Endometrial microvascular endothelial cells (primary cell): Measurements from ENCODE around the gene ESYT2. TPM values are rescaled to one million over a fixed set of nuclear protein-coding genes. Genes with fewer than 3 reads are reported as not detected.

Experiments
- in situ Hi-C: cut with HindIII; loops from 2 replicates; pipeline ENCODE4 v1.10.0; 2017; ENCODE audit warnings: low sequenced_read_pairs, low pct_unique_long_range_greater_than_20kb; ENCODE audit errors: inconsistent ontology term
- total RNA-seq: library from RNA; depleted of rRNA; stranded (reverse); fragments of >200 nt; gene quantifications from one replicate; pipeline ENCODE4 v1.2.3, GENCODE V29; 2015; ENCODE audit errors: inconsistent ontology term

ESYT2 gene
- total RNA-seq, 1 donor from 2014 or later: 42.9 TPM

DNA sequence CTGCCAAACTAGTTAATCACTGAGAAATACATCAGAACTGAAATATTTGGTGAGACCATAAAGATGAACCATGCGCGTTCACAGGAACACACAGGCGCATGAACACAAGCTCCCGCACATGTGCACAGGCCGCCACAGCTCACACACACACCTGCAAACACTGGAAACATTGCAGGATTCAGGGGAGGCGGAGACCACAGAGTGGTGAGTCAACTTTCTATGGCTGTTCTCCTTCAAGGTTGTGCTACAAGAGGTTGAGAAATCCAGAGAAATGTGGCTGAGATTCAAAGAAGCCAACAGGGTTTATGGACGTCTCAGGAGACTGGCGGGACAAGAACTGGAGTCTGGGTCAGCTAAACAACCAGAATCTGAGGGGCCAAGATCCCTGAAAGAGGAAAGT, 17.8 kb downstream of the ESYT2 start:
- in situ Hi-C loops: no loop called here

DNA sequence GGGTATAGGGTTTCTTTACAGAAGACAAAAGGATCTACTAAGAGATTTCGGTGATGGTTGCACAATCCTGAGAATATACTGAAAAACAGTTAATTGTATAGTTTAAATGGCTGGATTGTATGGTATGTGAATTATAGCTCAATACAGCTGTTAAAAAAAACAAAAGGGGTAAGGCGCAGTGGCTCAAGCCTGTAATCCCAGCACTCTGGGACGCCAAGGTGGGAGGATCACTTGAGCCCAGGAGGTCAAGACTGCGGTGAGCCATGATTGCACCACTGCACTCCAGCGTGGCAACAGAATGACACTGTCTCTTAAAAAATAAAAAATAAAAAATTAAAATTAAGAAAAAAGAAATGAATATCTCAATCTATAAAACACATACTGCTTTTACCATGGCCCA, 18.5 kb downstream of the ESYT2 start:
- in situ Hi-C loops: no loop called here

DNA sequence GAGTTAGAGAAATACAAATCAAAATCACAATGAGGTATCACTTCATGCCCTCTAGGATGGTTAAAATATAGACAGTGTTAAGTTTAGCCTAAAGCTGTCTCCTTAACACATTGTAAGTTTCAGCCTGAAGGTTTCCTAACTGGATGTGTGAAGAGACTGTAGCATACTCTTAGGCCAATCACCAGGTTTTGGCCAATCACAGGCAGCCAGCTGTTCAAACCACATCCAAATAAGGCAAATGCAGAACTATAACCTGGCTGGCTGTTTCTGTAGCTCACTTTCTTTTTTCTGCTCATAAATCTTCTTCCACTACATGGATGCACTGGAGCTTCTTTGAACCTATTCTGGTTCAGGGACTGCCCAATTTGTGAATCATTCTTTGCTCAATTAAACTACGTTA, 19.7 kb downstream of the ESYT2 start:
- in situ Hi-C loops: no loop called here

DNA sequence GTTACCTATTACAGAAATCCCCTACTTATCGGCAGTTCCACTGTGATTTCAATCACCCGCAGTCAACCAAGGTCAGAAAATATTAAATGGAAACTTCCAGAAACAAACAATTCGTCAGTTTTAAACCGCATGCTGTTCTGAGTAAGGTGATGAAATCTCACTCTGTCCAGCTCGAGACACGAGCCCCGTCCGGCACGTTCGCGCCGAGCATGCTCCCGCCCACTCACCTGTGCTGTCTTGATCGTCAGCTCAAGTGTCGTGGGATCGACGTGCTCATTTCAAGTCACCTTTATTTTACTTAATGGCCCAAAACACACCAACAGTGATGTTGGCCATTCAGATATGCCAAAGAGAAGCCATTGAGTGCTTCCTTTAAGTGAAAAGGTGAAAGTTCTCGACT, 21.2 kb downstream of the ESYT2 start:
- in situ Hi-C loops: no loop called here

DNA sequence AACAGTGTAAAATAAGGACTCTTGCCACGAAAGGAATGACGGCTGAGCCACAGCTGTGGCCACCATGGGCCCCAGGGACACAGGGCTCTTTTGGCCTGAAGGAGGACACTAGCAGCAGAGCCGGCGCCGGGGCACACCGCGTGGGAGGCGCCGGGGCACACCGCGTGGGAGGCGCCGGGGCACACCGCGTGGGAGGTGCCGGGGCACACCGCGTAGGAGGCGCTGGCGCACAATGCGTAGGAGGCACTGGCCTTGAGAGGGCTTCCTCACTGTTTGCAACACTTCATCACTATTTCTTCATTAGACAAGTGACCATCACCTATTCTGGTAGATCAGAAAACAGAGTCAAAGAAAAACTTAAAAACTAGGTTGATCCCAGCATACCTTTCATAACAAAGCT, 23.4 kb downstream of the ESYT2 start:
- in situ Hi-C loops: no loop called here

DNA sequence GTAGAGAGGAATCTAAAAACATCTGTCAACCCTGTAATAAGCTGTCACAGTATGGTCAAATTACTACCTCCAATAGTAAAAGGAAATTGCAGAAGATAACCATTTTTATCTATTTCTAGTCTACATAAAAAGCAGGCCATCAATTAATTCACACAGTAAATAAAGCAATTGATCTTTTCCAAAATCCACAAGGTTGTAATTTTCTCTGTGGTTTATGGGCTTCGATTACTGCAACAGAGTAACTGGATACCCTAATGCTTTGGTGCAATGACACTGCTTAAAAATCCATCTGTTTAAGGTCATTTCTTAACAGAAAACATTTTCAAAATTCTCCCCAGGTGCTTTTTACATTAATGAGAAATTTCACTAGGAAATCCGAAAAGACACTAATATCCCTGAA, 23.9 kb downstream of the ESYT2 start:
- in situ Hi-C loops: no loop called here

DNA sequence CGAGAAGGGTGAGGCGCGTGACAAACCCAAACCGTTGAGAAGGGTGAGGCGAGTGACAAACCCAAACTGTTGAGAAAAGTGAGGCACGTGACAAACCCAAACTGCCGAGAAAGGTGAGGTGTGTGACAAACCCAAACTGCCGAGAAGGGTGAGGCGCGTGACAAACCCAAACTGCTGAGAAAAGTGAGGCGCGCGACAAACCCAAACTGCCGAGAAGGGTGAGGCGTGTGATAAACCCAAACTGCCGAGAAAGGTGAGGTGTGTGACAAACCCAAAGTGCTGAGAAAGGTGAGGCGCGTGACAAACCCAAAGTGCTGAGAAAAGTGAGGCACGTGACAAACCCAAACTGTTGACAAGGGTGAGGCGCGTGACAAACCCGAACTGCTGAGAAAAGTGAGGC, 25.0 kb downstream of the ESYT2 start:
- in situ Hi-C loops: no loop called here

DNA sequence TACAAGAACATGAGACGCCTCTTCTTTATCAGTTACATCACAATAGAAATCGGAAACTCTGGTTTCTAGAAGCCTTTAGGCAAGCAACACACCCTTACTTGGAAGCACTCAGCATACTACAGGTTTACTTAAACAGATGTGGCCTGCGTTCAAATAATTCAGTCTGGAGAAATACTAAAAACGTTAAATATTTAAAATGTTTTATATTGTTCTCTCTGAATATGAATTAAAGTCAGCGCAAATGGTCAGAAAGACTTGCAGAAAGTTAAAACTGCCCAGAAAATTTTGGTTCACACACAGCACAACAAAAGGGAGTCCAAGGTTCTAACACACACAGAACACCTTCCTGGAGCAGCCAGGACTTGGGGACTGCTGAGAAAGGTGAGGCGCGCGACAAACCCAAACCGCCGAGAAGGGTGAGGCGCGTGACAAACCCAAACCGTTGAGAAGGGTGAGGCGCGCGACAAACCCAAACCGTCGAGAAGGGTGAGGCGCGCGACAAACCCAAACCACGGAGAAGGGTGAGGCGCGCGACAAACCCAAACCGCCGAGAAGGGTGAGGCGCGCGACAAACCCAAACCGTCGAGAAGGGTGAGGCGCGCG, 25.8 kb downstream of the ESYT2 start:
- in situ Hi-C loops: no loop called here

DNA sequence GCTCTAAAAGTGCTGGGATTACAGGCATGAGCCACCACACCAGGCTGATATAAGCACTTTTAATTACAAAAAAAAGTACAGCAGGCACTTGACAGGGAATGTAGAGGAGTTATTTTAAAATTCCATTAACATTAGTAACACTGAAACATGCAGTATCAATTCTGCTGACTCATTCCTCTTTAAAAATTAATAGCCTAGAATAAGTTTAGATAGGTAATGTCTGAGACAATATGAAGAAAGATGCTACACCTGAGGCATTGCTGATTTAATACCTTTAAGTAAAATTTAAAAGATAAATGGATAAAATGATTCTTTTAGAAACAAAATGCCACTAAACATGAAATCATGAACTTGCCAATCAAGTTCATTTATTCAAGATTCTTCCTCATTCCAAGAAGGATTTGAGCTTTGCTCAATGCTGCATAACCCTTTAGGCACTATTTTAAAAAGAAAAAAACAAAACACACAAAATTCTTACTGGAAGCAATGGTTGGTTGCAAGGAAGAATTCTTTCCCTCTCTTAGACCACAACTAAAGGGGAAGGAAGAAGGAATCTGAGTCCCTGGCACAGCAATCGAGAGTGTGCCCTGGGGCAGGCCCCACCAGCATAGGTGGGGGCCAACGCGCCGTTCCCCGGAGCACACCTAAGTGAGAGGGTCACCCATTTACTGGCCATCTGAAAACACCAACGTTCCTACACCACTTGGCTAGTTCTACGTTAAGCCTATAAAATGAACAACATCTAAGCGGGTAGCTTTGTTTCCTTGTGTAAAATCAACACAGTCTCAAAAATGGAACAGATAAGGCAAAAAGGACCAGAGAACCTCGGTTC, 26.6 kb downstream of the ESYT2 start:
- in situ Hi-C loops: no loop called here

DNA sequence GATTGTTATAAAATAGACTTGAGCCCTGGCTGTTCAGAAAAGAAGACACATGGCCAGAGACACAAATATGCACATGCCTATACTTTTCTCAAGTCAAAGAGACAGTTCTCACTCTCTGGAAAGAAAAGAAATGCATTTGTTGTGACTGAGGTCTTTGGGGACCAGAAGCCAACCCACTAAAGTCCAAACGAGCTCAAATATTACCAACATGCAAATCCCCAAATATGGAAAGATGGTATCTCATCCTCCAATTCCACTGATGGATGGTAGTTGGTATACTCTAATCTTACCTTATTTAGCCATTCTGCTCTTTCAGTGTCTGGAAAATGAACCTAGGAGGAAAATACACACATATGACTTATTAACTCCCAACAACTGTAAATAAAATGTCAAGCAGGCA, 30.6 kb downstream of the ESYT2 start:
- in situ Hi-C loops: no loop called here

DNA sequence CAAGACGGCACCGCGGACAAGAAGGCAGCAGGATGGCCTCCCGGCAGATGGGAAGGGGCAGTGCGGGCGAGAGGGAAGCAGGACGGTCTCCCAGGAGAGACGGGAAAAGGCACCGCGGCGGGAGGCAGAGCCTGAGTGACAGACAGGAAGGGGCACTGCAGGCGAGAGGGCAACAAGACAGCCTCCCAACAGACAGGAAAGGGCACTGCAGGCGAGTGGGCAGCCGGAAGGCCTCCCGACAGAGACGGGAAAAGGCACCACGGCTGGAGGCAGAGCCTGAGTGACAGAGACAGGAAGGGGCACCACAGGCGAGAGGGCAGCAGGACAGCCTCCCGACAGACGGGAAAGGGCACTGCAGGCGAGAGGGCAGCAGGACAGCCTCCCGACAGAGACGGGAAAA, 32.6 kb downstream of the ESYT2 start:
- in situ Hi-C loops: no loop called here

DNA sequence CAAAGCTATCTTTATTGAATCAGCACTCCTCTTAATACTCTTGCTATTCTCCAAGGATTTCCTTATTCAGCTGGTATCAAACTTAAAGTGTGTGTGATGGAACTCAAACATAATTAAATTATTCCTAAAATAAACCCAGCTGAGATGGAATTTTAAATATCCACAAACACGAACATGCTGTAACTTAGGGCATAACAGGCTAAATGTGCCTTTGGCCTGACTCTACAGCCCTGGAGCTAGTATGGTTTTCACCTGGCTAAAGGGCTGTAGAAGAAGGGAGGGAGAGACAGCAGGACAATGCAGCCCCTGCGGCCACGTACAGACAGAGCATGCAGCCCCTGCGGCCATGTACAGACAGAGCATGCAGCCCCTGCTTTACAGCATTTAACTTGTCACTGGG, 34.0 kb downstream of the ESYT2 start:
- in situ Hi-C loops: no loop called here

DNA sequence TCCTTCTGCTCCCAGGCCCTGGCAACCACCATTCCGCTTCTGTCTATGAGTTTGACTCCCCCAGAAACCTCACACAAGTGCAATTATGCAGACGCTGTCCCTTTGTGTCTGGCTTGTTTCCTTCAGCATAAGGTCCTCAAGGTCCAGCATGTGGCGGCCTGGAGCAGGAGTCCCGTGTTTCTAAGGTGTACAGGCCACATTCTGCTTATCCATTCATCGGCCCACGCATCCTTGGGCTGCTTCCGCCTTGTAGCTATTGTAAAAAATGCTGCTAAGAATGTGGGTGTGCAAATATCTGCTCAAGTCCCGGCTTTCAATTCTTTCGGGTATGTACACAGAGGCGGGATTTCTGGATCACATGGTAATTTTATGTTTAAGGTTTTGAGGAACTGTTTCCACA, 38.2 kb downstream of the ESYT2 start:
- in situ Hi-C loops: no loop called here

DNA sequence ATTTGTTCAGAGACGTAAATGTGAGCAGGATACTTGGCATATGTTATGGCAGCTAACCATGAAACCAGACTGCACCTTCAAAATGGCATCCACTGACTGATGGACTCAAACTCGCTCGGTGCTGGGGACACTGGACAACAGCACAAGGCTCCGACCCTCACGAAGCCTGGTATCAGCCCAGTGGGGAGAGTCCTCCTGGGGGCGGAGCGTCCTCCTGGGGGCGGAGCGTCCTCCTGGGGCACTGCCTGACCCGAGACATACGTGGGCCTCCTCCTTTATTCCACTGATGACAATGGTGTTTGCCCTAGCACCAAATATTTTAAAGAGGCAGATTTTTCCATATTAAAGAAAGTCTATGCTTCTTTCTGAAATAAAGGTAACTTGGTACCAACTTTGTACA, 39.5 kb downstream of the ESYT2 start:
- in situ Hi-C loops: no loop called here

DNA sequence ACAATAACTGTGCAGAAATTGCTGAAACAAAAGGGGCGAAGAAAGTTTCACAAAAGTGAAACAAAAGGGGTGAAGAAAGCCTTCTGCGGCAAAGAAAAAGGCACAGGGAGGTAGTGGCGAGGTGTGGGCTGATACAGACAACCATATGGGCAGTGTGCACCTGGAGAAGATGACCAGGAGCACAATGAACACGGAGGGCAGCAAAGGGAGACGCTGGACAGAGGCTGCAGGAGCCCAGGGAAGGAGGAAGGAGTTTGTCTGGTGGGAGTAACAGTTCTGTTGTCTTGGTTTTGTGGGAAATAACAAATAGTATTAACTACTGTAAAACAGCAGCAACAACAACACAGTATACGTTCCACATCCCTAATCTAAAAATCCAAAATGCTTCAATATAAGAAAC, 42.4 kb downstream of the ESYT2 start:
- in situ Hi-C loops: no loop called here

DNA sequence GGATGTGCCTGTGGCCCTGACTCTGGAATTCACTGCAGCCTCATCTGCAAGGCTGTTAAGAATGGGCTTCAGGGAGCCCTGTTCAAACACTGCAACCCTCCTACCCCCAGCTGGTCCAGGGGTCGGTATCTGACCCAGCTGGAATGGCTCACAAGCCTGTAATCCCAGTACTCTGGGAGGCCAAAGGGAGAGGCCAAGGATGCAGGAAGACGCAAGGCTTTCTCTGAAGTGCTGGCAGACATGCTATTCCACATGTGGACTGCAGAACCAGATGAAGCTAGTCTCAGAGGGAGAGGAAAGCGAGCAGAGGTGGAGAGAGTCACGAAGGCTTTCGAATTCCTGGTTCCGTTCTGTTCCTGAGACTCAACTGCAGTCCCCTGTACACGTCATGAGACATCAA, 45.0 kb downstream of the ESYT2 start:
- in situ Hi-C loops: no loop called here

DNA sequence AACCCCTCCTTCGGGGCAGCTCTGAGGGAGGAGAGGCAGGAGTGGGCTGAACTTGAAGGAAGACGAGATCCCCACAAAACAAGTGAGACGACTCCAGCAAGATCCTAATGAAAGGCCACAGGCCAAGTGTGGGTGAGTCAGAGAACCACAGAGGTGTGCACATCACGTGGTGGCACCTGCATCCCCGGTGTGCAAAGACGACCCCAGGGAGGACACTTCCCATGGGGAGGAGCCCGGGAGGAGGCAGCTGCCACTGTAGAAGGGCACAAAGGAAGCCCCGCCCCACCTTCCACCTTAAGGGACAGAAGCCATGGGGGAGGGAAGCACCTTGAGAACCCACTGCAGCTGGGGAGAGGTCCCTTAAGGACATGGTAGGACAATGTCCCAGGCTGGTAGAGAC, 45.7 kb downstream of the ESYT2 start:
- in situ Hi-C loops: no loop called here

DNA sequence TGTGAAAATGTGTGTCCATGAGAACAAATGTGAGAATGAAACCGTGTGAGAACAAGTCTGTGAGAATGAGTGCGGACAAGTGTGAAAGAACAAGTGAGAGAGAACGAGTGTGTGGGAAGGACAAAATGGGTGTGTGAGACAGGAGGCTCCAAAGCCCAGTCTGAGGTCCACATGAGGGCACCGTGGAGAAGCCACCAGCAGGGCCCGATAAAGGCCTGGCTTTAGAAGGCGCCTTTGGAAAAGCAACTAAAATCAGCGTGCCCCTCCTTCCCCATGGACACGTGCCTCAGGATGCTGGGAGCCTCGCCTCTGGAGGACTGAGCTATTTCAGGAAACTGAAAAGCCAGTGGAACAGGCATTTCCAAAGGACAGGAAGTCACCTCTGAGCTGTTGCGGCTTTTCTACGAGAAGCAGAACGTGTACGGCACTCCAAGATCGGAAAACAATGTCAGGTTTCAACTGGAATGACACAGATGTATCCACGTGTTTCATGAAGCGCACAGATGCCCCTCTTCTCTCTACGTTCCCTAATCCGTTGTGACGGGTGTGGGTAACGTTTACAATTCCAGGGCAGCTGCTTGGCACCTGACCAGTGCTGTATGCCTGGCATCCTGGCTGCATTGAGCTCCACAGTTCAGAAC, 46.4 kb downstream of the ESYT2 start:
- in situ Hi-C loops: no loop called here

DNA sequence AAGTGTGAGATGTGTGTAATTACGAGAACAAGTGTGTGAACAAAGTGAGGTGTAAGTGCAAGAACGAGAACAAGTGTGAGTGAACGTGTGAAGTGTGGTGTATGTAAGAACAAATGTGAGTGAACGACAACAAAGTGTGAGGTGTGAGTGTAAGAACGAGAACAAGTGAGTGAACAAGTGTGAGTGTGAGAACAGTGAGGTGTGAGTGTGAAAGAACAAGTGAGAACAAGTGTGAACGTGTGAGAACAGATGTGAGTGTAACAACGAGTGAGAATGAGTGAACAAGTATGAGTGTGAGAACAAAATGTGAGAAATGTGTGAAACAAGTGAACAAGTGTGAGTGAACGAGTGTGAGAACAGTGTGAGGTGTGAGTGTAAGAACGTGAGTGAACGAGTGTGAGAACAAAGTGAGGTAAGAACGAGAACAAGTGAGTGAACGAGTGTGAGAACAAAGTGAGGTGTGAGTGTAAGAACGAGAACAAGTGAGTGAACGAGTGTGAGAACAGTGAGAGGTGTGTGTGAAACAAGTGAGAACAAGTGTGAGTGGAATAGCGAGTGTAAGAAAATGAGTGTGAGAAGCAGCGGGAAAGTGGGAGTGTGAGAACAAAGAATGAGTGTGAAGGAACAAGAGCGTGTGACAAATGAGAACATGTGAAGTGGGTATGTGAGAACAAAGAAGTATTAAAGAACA, 47.2 kb downstream of the ESYT2 start:
- in situ Hi-C loops: no loop called here
